HEK293 (cell line): ENCODE measurements around the gene RAD54L.
"Not testable (repeated sequence)": the region's sequence is repeated elsewhere in the genome, so short reads cannot be mapped to it uniquely, and the experiment has no call there.

Experiments
- KLF16 ChIP-seq: fragments of 450-650 bp; formaldehyde crosslinking; IDR thresholded peaks from 2 replicates; pipeline ENCODE4 v1.5.1; 2017; ENCODE audit warnings: missing biosample characterization, missing genetic modification characterization
- KLF9 ChIP-seq: fragments of 450-650 bp; formaldehyde crosslinking; IDR thresholded peaks from 2 replicates; pipeline ENCODE4 v1.5.1; 2016; ENCODE audit warnings: missing biosample characterization, missing genetic modification characterization, low read depth
- PRDM10 ChIP-seq: fragments of 450-650 bp; formaldehyde crosslinking; IDR thresholded peaks from 2 replicates; pipeline ENCODE4 v1.5.1; 2016; ENCODE audit warnings: missing biosample characterization, missing genetic modification characterization
- ZBTB7A ChIP-seq: fragments of 450-650 bp; formaldehyde crosslinking; IDR thresholded peaks from 2 replicates; pipeline ENCODE4 v1.5.1; 2016; ENCODE audit warnings: low read depth, missing biosample characterization, missing genetic modification characterization
- ZEB2 ChIP-seq: fragments of 450-650 bp; formaldehyde crosslinking; IDR thresholded peaks from 2 replicates; pipeline ENCODE4 v1.5.1; 2016; ENCODE audit warnings: missing biosample characterization, missing genetic modification characterization
- ZNF16 ChIP-seq: fragments of 450-650 bp; formaldehyde crosslinking; IDR thresholded peaks from 2 replicates; pipeline ENCODE4 v1.5.1; 2016; ENCODE audit warnings: low read depth, missing biosample characterization, missing genetic modification characterization
- ZNF221 ChIP-seq: fragments of 450-650 bp; formaldehyde crosslinking; IDR thresholded peaks from 2 replicates; pipeline ENCODE4 v1.5.1; 2017; ENCODE audit warnings: missing biosample characterization, missing genetic modification characterization, borderline replicate concordance
- ZNF350 ChIP-seq: fragments of 450-650 bp; formaldehyde crosslinking; IDR thresholded peaks from 2 replicates; pipeline ENCODE4 v1.5.0; 2017; ENCODE audit warnings: missing biosample characterization, mild to moderate bottlenecking, missing genetic modification characterization
- ZNF558 ChIP-seq: fragments of 450-650 bp; formaldehyde crosslinking; IDR thresholded peaks from 2 replicates; pipeline ENCODE4 v1.5.1; 2016; ENCODE audit warnings: missing biosample characterization, missing genetic modification characterization
- TF ChIP-seq, protein P1 (sequence below): fragments of 450-650 bp; formaldehyde crosslinking; IDR thresholded peaks from 2 replicates; pipeline ENCODE4 v1.5.1; 2016; ENCODE audit warnings: missing biosample characterization, missing genetic modification characterization

- TF ChIP-seq, protein P1, sequence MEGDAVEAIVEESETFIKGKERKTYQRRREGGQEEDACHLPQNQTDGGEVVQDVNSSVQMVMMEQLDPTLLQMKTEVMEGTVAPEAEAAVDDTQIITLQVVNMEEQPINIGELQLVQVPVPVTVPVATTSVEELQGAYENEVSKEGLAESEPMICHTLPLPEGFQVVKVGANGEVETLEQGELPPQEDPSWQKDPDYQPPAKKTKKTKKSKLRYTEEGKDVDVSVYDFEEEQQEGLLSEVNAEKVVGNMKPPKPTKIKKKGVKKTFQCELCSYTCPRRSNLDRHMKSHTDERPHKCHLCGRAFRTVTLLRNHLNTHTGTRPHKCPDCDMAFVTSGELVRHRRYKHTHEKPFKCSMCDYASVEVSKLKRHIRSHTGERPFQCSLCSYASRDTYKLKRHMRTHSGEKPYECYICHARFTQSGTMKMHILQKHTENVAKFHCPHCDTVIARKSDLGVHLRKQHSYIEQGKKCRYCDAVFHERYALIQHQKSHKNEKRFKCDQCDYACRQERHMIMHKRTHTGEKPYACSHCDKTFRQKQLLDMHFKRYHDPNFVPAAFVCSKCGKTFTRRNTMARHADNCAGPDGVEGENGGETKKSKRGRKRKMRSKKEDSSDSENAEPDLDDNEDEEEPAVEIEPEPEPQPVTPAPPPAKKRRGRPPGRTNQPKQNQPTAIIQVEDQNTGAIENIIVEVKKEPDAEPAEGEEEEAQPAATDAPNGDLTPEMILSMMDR (tag by site-specific recombination) = not testable (repeated sequence)
- TF ChIP-seq KLF9 (tag by site-specific recombination); ZEB2 (tag by site-specific recombination); ZBTB7A (tag by site-specific recombination); ZNF16; ZNF221 (tag by site-specific recombination); PRDM10 (tag by site-specific recombination); KLF16 (tag by site-specific recombination); ZNF558 (tag by site-specific recombination); ZNF350 (tag by site-specific recombination): not testable (repeated sequence)
Observed at GRCh38 chr1:46319301-46319700, 71.7 kb downstream of the RAD54L start.
